Activated CD4-positive, alpha-beta memory T cell treated with anti-CD3 and anti-CD28 coated beads, Interleukin-2, amount 10 ng/mL, durations not matched to agents 7 days and 5 days (primary cell): ENCODE results near the gene ABHD17A. TPM values are rescaled to one million over a fixed set of nuclear protein-coding genes. Genes with fewer than 3 reads are reported as not detected.
"Not testable (repeated sequence)": the region's sequence is repeated elsewhere in the genome, so short reads cannot be mapped to it uniquely, and the experiment has no call there.

Experiments used
- CTCF ChIA-PET: fragments of 350-600 bp; sonication (Branson Sonifier 250); formaldehyde crosslinking; loops from one replicate; lab custom pipeline; 2021; ENCODE audit warnings: antibody characterized with exemption, inconsistent platforms; lab: Charles Lee
- POLR2A ChIA-PET: fragments of 350-600 bp; sonication (Branson Sonifier 250); formaldehyde crosslinking; loops from one replicate; lab custom pipeline; 2021; ENCODE audit warnings: antibody characterized with exemption; lab: Charles Lee
- DNase-seq: peaks from one replicate; pipeline ENCODE4 v3.0.0-alpha.2; 2020
- H3K27ac Mint-ChIP-seq: one replicate; pipeline ENCODE4 v1.8.0; 2021; ENCODE audit warnings: mild to moderate bottlenecking, mixed read lengths
- H3K27me3 Mint-ChIP-seq: one replicate; pipeline ENCODE4 v1.8.0; 2021; ENCODE audit warnings: mixed read lengths
- H3K36me3 Mint-ChIP-seq: one replicate; pipeline ENCODE4 v1.8.0; 2021; ENCODE audit warnings: low read depth, mixed read lengths
- H3K4me1 Mint-ChIP-seq: one replicate; pipeline ENCODE4 v1.8.0; 2021; ENCODE audit warnings: mixed read lengths
- H3K4me3 Mint-ChIP-seq: one replicate; pipeline ENCODE4 v1.8.0; 2021; ENCODE audit warnings: mild to moderate bottlenecking, mixed read lengths
- H3K9me3 Mint-ChIP-seq: one replicate; pipeline ENCODE4 v1.8.0; 2021; ENCODE audit warnings: mixed read lengths
- total RNA-seq, 2 experiments: library from RNA; stranded (reverse); gene quantifications; one replicate each; pipeline ENCODE4 v1.2.3, GENCODE V29; 2021

The ABHD17A gene
- total RNA-seq, 2 experiments from 2014 or later, result 255 to 259 TPM

DNA sequence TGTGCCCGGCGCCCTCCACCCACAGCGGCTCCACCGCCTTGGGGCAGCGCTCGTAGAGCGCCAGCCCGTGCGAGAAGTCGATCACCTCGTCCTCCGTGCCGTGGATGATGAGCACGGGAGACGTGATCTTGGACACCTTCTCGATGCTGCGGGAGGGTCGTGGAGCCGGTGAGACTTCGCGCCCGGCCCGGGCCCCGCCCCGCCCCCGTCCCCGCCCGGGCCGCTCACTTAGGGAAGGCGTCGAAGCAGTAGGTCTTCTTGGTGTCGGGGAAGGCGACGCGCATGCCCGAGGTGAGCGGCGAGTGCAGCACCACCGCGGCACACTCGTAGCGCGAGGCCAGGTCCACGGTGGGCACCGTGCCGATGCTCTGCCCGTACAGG is 8.0 kb downstream of the ABHD17A start:
- ChIA-PET POLR2A (interaction anchor here (1.7 to 4.2 kb wide), 3 partner anchors 8 to 20 kb away, joined by 11 to 47 read pairs (median 12); partner anchors contain the start of gene ABHD17A), CTCF (interaction anchor here (0.7 to 3.3 kb wide), 3 partner anchors 12 to 20 kb away, joined by 6 to 39 read pairs (median 18); no protein-coding TSS in a partner anchor)
- peaks cover 35% of the 10 kb centered on the region for H3K4me1 Mint-ChIP-seq
- H3K36me3 Mint-ChIP-seq, result peaks cover 41% of the 10 kb centered on the region
- DNase-seq, H3K27ac Mint-ChIP-seq, H3K9me3 Mint-ChIP-seq, H3K27me3 Mint-ChIP-seq, H3K4me3 Mint-ChIP-seq: not testable (repeated sequence)

- Mint-ChIP-seq H3K4me1 (peaks cover 30% of the 10 kb centered on the region), H3K36me3 (peaks cover 37% of the 10 kb centered on the region), H3K4me3 (peak overlapping the region; percentile 99), H3K27ac (peak overlapping the region; percentile 99)
- DNase-seq, H3K9me3 Mint-ChIP-seq, H3K27me3 Mint-ChIP-seq: not testable (repeated sequence)
- ChIA-PET POLR2A (interaction anchor here (0.8 to 4.2 kb wide), 9 partner anchors 9 to 218 kb away, joined by 3 to 74 read pairs (median 8); partner anchors contain the start of gene ABHD17A), CTCF (interaction anchor here (0.6 to 3.3 kb wide), 6 partner anchors 11 to 223 kb away, joined by 3 to 39 read pairs (median 5); no protein-coding TSS in a partner anchor)
Observed at GRCh38 chr19:1876496-1877279, 8.6 kb downstream of the ABHD17A start.

- H3K9me3 Mint-ChIP-seq, result no peaks in the 10 kb centered on the region
- ChIA-PET POLR2A (interaction anchor here (0.6 to 4.2 kb wide), 20 partner anchors 9 to 276 kb away, joined by 3 to 74 read pairs (median 4); partner anchors contain the start of genes ABHD17A and AP3D1), CTCF (interaction anchor here (0.6 to 3.3 kb wide), 6 partner anchors 11 to 222 kb away, joined by 3 to 39 read pairs (median 6); no protein-coding TSS in a partner anchor)
- peaks cover 35% of the 10 kb centered on the region for H3K36me3 Mint-ChIP-seq
- H3K27me3 Mint-ChIP-seq, result no peaks in the 10 kb centered on the region
- H3K27ac Mint-ChIP-seq, result peak overlapping the region; percentile 99
- peaks cover 28% of the 10 kb centered on the region for H3K4me1 Mint-ChIP-seq
- peak; percentile 92 for DNase-seq
- H3K4me3 Mint-ChIP-seq, result peak overlapping the region; percentile 99
Observed at GRCh38 chr19:1875646-1876495, 9.4 kb downstream of the ABHD17A start.

- not testable (repeated sequence) for H3K9me3 Mint-ChIP-seq, H3K27me3 Mint-ChIP-seq, DNase-seq
- H3K4me3 Mint-ChIP-seq, result peak overlapping the region; percentile 99
- peak overlapping the region; percentile 99 for H3K27ac Mint-ChIP-seq
- H3K4me1 Mint-ChIP-seq, result peaks cover 28% of the 10 kb centered on the region
- H3K36me3 Mint-ChIP-seq, result peaks cover 39% of the 10 kb centered on the region
- ChIA-PET POLR2A (interaction anchor here (0.6 to 4.2 kb wide), 15 partner anchors 9 to 276 kb away, joined by 3 to 74 read pairs (median 7); partner anchors contain the start of genes ABHD17A and AP3D1), CTCF (interaction anchor here (1.4 to 3.3 kb wide), 3 partner anchors 10 to 22 kb away, joined by 3 to 39 read pairs (median 7); no protein-coding TSS in a partner anchor)
Observed at GRCh38 chr19:1875265-1875645, 10.0 kb downstream of the ABHD17A start.

GRCh38 chr19:1874554-1875185 is 10.6 kb downstream of the ABHD17A start:
- ChIA-PET CTCF (interaction anchor here (1.4 to 3.3 kb wide), 3 partner anchors 9 to 23 kb away, joined by 3 to 39 read pairs (median 7); no protein-coding TSS in a partner anchor), POLR2A (interaction anchor here (0.6 to 4.2 kb wide), 15 partner anchors 8 to 277 kb away, joined by 3 to 74 read pairs (median 7); partner anchors contain the start of genes ABHD17A and AP3D1)
- Mint-ChIP-seq H3K27ac (peak overlapping the region; percentile 99), H3K9me3 (no peaks in the 10 kb centered on the region), H3K36me3 (peaks cover 41% of the 10 kb centered on the region), H3K4me1 (peaks cover 29% of the 10 kb centered on the region), H3K4me3 (peak overlapping the region; percentile 99), H3K27me3 (no peaks in the 10 kb centered on the region)
- DNase-seq, result no peak

DNA sequence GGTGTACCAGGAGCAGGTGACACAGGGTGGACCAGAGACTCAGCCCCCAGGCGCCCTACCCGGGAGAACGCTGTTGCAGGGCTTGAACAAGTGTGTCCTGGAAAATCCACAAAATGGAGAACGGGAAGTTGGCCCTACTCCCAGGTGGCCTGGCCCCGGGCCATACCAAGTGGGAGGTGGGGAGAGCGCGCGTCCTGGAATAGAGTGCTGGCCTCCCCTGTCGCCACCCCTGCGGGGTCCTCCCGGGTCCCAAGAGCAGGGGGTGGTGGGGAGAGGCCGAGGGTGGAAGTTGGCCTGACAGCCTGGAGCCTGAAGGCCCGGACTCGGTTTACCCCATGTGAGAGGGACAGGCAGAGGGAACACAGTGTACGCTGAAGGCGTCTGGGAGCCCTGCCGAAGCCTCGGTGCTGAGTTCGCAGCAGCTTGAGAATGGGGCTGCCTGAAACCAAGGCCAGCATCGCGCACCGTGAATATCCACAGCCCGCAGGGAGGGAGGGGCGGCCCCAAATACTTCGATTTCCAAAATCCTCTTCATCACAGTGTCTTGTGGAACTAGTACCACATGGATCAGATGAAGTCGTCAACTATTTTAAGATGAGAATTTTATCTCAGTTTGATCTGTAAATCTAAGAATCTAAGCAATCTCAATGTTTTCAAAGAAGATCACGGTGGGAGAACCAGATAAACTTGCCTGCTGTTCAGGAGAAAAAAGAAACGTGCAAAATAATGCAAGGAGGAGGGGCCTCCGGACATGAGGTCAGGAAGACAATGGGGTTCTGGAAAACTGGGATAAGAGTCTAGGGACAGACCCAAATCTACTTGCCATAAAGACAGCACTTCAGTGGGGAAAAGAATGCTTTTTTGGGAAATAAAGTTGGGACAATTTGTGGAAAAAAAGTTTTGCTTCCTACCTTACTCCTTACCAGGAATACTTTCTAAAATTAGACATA is 11.5 kb downstream of the ABHD17A start:
- Mint-ChIP-seq H3K27me3 (no peaks in the 10 kb centered on the region), H3K4me3 (peak overlapping the region; percentile 99), H3K9me3 (no peaks in the 10 kb centered on the region), H3K27ac (peak overlapping the region; percentile 99), H3K36me3 (peaks cover 41% of the 10 kb centered on the region), H3K4me1 (peaks cover 36% of the 10 kb centered on the region)
- POLR2A ChIA-PET, result interaction anchor here (1.6 to 4.2 kb wide), 4 partner anchors 9 to 23 kb away, joined by 8 to 74 read pairs (median 28); partner anchors contain the start of gene ABHD17A
- DNase-seq, result no peak
- CTCF ChIA-PET, result interaction anchor here (0.8 to 3.3 kb wide), 4 partner anchors 8 to 23 kb away, joined by 3 to 39 read pairs (median 5); no protein-coding TSS in a partner anchor

DNA sequence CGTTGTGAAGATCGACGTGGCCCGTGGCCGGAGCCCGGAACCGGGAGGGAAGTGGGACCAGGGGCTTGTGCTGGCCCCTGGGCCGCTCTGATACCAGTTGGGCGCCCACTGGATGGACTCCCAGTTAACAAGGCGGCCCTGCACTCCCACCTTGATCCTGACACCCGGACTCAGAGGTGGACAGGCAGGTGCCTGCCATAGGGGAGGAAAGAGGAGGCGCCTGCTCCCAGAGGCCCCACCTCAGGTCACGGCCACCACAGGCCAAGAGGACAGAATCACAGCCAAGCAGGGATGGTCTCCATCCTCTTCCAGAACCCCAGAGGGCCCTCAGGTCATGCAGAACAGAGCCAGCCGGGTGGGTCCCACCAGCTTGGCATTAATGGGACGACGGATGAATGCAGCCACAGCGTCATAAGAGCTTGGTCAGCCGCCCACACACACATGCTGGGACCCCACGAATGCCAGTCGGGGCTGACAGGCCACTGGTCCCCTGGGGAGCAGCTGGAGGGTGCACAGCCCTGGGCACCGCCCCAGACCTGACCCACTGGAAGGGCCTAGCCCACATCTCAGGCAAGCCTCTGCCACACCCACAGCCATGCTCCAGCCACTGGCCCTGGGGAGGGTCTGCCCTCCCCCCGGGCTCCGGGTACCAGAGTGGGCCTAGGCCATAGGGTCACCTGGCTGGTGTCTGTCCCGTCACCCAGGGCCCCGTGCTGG is 12.3 kb downstream of the ABHD17A start:
- no peak overlapping the region for H3K27ac Mint-ChIP-seq
- H3K27me3 Mint-ChIP-seq, result no peaks in the 10 kb centered on the region
- peaks cover 40% of the 10 kb centered on the region for H3K4me1 Mint-ChIP-seq
- no peaks in the 10 kb centered on the region for H3K9me3 Mint-ChIP-seq
- no peak for DNase-seq
- H3K36me3 Mint-ChIP-seq, result peaks cover 36% of the 10 kb centered on the region
- POLR2A ChIA-PET, result interaction anchor here (1.5 to 4.2 kb wide), 2 partner anchors 12 to 25 kb away, joined by 5 to 47 read pairs; partner anchors contain the start of gene ABHD17A
- peak overlapping the region; percentile 13 for H3K4me3 Mint-ChIP-seq
- CTCF ChIA-PET, result interaction anchor here (0.8 kb wide), 1 partner anchor 8 kb away, joined by 3 read pairs; no protein-coding TSS in a partner anchor

DNA sequence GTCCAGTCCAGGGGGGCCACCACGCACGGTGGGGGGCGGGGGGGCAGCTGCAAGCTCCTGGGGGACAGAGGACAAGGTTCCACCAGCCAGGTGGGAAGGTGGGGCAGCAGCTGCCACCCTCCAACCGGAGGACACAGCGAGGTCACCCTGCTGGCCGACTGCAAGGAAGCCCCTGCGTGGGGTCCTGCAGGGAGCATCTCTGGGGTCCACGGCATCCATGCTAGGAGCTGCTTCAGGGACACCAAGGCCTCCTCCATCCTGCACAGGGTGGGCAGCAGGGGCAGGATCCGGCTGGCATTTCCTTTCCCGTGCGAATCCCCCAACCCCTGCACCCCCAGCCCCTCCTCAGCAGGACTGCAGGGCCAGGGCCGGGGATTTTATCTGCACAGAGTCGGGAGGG is 13.7 kb downstream of the ABHD17A start:
- Mint-ChIP-seq H3K9me3 (no peaks in the 10 kb centered on the region), H3K36me3 (peaks cover 36% of the 10 kb centered on the region), H3K27ac (no peak overlapping the region), H3K4me3 (no peak overlapping the region), H3K27me3 (no peaks in the 10 kb centered on the region), H3K4me1 (peaks cover 48% of the 10 kb centered on the region)
- no peak for DNase-seq
- CTCF ChIA-PET, result no interaction called here
- POLR2A ChIA-PET, result interaction anchor here (1.5 kb wide), 1 partner anchor 26 kb away, joined by 5 read pairs; no protein-coding TSS in a partner anchor

GRCh38 chr19:1871140-1871597 is 14.1 kb downstream of the ABHD17A start:
- Mint-ChIP-seq H3K27me3 (no peaks in the 10 kb centered on the region), H3K4me3 (no peak overlapping the region), H3K9me3 (no peaks in the 10 kb centered on the region), H3K36me3 (peaks cover 36% of the 10 kb centered on the region), H3K4me1 (peaks cover 44% of the 10 kb centered on the region), H3K27ac (no peak overlapping the region)
- POLR2A ChIA-PET, result interaction anchor here (1.5 kb wide), 1 partner anchor 27 kb away, joined by 5 read pairs; no protein-coding TSS in a partner anchor
- no peak for DNase-seq
- CTCF ChIA-PET, result no interaction called here

GRCh38 chr19:1868971-1869370 is 16.3 kb downstream of the ABHD17A start:
- CTCF ChIA-PET, result interaction anchor here (1.3 kb wide), 1 partner anchor 28 kb away, joined by 3 read pairs; no protein-coding TSS in a partner anchor
- POLR2A ChIA-PET, result interaction anchor here (0.6 to 1.3 kb wide), 5 partner anchors 13 to 61 kb away, joined by 3 to 4 read pairs (median 3); no protein-coding TSS in a partner anchor
- Mint-ChIP-seq H3K4me3 (no peak overlapping the region), H3K36me3 (peaks cover 16% of the 10 kb centered on the region), H3K9me3 (no peaks in the 10 kb centered on the region), H3K4me1 (peaks cover 37% of the 10 kb centered on the region), H3K27me3 (no peaks in the 10 kb centered on the region), H3K27ac (no peak overlapping the region)
- DNase-seq, result no peak
